WTC11 (cell line): ENCODE data around the gene MIGA2. TPM values are rescaled to one million over a fixed set of nuclear protein-coding genes. Genes with fewer than 3 reads are reported as not detected.

Experiments used
- CREB1 ChIP-seq: sonication (generic); formaldehyde crosslinking; IDR thresholded peaks from 2 replicates; pipeline ENCODE4 v1.8.0; 2023; ENCODE audit warnings: mild to moderate bottlenecking, missing genetic modification reagents
- HMGXB4 ChIP-seq: sonication (generic); formaldehyde crosslinking; IDR thresholded peaks from 2 replicates; pipeline ENCODE4 v1.8.1; 2023; ENCODE audit warnings: mild to moderate bottlenecking, moderate library complexity, missing genetic modification reagents
- NR3C1 ChIP-seq: sonication (generic); formaldehyde crosslinking; conservative IDR thresholded peaks from 2 replicates; pipeline ENCODE4 v1.8.1; 2023; ENCODE audit warnings: low read depth, mild to moderate bottlenecking, missing genetic modification reagents
- SP1 ChIP-seq: sonication (generic); formaldehyde crosslinking; conservative IDR thresholded peaks from 2 replicates; pipeline ENCODE4 v1.8.1; 2022; ENCODE audit warnings: missing genetic modification reagents
- USF2 ChIP-seq: sonication (generic); formaldehyde crosslinking; IDR thresholded peaks from 2 replicates; pipeline ENCODE4 v1.8.1; 2023; ENCODE audit warnings: mild to moderate bottlenecking, missing genetic modification reagents, moderate library complexity
- ZNF121 ChIP-seq: sonication (generic); formaldehyde crosslinking; IDR thresholded peaks from 2 replicates; pipeline ENCODE4 v1.8.0; 2023; ENCODE audit warnings: missing genetic modification reagents
- ZNF263 ChIP-seq: sonication (generic); formaldehyde crosslinking; IDR thresholded peaks from 2 replicates; pipeline ENCODE4 v1.8.1; 2022; ENCODE audit warnings: low read depth, mild to moderate bottlenecking, moderate library complexity, missing genetic modification reagents
- ZNF396 ChIP-seq: fragments of 250-450 bp; sonication (Bioruptor Pico); IDR thresholded peaks from 2 replicates; pipeline ENCODE4 v1.8.0; 2021; ENCODE audit warnings: mild to moderate bottlenecking, moderate library complexity, borderline replicate concordance
- total RNA-seq: library from RNA; stranded (reverse); gene quantifications from 3 replicates; pipeline ENCODE4 v1.2.3, GENCODE V29; 2021
- TF ChIP-seq, protein P1 (sequence below): sonication (generic); formaldehyde crosslinking; IDR thresholded peaks from 2 replicates; pipeline ENCODE4 v1.8.1; 2023; ENCODE audit warnings: mild to moderate bottlenecking, missing genetic modification reagents
- TF ChIP-seq, protein P2 (sequence below): fragments of 250-450 bp; sonication (Bioruptor Pico); IDR thresholded peaks from 2 replicates; pipeline ENCODE4 v1.9.0; 2021; ENCODE audit warnings: moderate library complexity, mild to moderate bottlenecking, inconsistent platforms, borderline replicate concordance
- TF ChIP-seq, protein P3 (sequence below): sonication (generic); formaldehyde crosslinking; IDR thresholded peaks from 2 replicates; pipeline ENCODE4 v1.8.0; 2022; ENCODE audit warnings: mild to moderate bottlenecking, missing genetic modification reagents
- TF ChIP-seq, protein P4 (sequence below): fragments of 250-450 bp; sonication (Bioruptor Pico); IDR thresholded peaks from 2 replicates; pipeline ENCODE4 v1.9.0; 2021; ENCODE audit warnings: mild to moderate bottlenecking, borderline replicate concordance

Gene MIGA2
- total RNA-seq, 1 experiment from 2014 or later, result 61.7 TPM

DNA sequence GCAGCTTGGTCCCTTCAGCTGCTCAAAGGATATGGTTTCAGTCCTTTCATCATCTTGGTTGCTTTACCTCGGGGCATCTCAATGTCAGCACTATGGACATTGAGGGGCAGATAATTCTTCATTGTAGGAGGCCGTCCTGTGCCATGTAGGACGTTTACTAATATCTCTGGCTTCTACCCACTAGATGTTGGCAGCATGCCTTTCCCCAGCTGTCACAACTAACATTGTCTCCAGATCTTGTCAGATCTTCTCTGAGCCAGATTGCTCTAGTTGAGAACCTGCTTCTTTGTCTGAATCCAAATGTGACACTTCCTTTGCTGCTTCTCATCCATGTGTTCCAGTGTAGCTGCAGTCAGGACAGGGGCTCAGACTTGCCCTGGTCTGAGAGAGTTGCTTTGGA, 85.1 kb downstream of the MIGA2 start (continued):
- TF ChIP-seq ZNF263 (CRISPR knock-in tag), result no peak
- TF ChIP-seq USF2 (CRISPR knock-in tag), result no peak
- TF ChIP-seq NR3C1 (CRISPR knock-in tag), result no peak
- TF ChIP-seq, protein P1, sequence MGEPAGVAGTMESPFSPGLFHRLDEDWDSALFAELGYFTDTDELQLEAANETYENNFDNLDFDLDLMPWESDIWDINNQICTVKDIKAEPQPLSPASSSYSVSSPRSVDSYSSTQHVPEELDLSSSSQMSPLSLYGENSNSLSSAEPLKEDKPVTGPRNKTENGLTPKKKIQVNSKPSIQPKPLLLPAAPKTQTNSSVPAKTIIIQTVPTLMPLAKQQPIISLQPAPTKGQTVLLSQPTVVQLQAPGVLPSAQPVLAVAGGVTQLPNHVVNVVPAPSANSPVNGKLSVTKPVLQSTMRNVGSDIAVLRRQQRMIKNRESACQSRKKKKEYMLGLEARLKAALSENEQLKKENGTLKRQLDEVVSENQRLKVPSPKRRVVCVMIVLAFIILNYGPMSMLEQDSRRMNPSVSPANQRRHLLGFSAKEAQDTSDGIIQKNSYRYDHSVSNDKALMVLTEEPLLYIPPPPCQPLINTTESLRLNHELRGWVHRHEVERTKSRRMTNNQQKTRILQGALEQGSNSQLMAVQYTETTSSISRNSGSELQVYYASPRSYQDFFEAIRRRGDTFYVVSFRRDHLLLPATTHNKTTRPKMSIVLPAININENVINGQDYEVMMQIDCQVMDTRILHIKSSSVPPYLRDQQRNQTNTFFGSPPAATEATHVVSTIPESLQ (CRISPR knock-in tag), result no peak
- TF ChIP-seq ZNF121 (CRISPR knock-in tag), result no peak
- TF ChIP-seq, protein P2, sequence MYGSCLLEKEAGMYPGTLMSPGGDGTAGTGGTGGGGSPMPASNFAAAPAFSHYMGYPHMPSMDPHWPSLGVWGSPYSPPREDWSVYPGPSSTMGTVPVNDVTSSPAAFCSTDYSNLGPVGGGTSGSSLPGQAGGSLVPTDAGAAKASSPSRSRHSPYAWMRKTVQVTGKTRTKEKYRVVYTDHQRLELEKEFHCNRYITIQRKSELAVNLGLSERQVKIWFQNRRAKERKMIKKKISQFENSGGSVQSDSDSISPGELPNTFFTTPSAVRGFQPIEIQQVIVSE (CRISPR knock-in tag), result no peak
- no peak for TF ChIP-seq HMGXB4
- TF ChIP-seq, protein P3, sequence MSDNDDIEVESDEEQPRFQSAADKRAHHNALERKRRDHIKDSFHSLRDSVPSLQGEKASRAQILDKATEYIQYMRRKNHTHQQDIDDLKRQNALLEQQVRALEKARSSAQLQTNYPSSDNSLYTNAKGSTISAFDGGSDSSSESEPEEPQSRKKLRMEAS, result no peak
- TF ChIP-seq, protein P4, sequence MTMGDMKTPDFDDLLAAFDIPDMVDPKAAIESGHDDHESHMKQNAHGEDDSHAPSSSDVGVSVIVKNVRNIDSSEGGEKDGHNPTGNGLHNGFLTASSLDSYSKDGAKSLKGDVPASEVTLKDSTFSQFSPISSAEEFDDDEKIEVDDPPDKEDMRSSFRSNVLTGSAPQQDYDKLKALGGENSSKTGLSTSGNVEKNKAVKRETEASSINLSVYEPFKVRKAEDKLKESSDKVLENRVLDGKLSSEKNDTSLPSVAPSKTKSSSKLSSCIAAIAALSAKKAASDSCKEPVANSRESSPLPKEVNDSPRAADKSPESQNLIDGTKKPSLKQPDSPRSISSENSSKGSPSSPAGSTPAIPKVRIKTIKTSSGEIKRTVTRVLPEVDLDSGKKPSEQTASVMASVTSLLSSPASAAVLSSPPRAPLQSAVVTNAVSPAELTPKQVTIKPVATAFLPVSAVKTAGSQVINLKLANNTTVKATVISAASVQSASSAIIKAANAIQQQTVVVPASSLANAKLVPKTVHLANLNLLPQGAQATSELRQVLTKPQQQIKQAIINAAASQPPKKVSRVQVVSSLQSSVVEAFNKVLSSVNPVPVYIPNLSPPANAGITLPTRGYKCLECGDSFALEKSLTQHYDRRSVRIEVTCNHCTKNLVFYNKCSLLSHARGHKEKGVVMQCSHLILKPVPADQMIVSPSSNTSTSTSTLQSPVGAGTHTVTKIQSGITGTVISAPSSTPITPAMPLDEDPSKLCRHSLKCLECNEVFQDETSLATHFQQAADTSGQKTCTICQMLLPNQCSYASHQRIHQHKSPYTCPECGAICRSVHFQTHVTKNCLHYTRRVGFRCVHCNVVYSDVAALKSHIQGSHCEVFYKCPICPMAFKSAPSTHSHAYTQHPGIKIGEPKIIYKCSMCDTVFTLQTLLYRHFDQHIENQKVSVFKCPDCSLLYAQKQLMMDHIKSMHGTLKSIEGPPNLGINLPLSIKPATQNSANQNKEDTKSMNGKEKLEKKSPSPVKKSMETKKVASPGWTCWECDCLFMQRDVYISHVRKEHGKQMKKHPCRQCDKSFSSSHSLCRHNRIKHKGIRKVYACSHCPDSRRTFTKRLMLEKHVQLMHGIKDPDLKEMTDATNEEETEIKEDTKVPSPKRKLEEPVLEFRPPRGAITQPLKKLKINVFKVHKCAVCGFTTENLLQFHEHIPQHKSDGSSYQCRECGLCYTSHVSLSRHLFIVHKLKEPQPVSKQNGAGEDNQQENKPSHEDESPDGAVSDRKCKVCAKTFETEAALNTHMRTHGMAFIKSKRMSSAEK (CRISPR knock-in tag), result no peak
- TF ChIP-seq SP1, result no peak
- TF ChIP-seq ZNF396 (CRISPR knock-in tag), result no peak
- TF ChIP-seq CREB1 (CRISPR knock-in tag), result no peak

Other genes starting within 250 kb of the MIGA2 start
- gene TBC1D13, start 249.4 kb upstream of the MIGA2 start, total RNA-seq, result 20.8 to 23.2 TPM (median 21.6 TPM) in 3 replicates
- 25.8 to 28.7 TPM (median 25.8 TPM) in 3 replicates for gene ENDOG, start 218.1 kb upstream of the MIGA2 start, total RNA-seq
- gene SPOUT1, start 206.8 kb upstream of the MIGA2 start, total RNA-seq, result 76.8 to 79.3 TPM (median 77.5 TPM) in 3 replicates
- gene KYAT1, start 154.7 kb upstream of the MIGA2 start, total RNA-seq, result 31.4 to 34.1 TPM (median 33.0 TPM) in 3 replicates
- 63.8 to 83.5 TPM (median 64.5 TPM) in 3 replicates for gene LRRC8A, start 154.5 kb upstream of the MIGA2 start, total RNA-seq
- gene PHYHD1, start 115.6 kb upstream of the MIGA2 start, total RNA-seq, result 14.6 to 21.3 TPM (median 20.0 TPM) in 3 replicates
- gene DOLK, start 89.0 kb upstream of the MIGA2 start, total RNA-seq, result 14.8 to 15.1 TPM (median 15.1 TPM) in 3 replicates
- gene NUP188, start 88.9 kb upstream of the MIGA2 start, total RNA-seq, result 71.3 to 98.9 TPM (median 73.5 TPM) in 3 replicates
- gene SH3GLB2, start 8.3 kb upstream of the MIGA2 start, total RNA-seq, result 59.7 to 65.7 TPM (median 62.9 TPM) in 3 replicates
- 30.4 to 35.6 TPM (median 32.7 TPM) in 3 replicates for gene DOLPP1, start 44.5 kb downstream of the MIGA2 start, total RNA-seq
- gene CRAT, start 74.2 kb downstream of the MIGA2 start, total RNA-seq, result 17.2 to 19.1 TPM (median 17.5 TPM) in 3 replicates
- 181 to 186 TPM (median 186 TPM) in 3 replicates for gene PTPA, start 74.8 kb downstream of the MIGA2 start, total RNA-seq
- gene IER5L, start 141.6 kb downstream of the MIGA2 start, total RNA-seq, result 4.6 to 5.9 TPM (median 5.1 TPM) in 3 replicates